GM04504 (cell line): Measurements from ENCODE around the gene CHRND.

Source experiments
- DNase-seq: peaks from one replicate; pipeline ENCODE4 v3.0.0-alpha.2; 2012; ENCODE audit warnings: low read depth

Gene CHRND

GRCh38 chr2:232488097-232488711 lies 37.8 kb upstream of the CHRND start:
- DNase-seq, result no peak

DNA sequence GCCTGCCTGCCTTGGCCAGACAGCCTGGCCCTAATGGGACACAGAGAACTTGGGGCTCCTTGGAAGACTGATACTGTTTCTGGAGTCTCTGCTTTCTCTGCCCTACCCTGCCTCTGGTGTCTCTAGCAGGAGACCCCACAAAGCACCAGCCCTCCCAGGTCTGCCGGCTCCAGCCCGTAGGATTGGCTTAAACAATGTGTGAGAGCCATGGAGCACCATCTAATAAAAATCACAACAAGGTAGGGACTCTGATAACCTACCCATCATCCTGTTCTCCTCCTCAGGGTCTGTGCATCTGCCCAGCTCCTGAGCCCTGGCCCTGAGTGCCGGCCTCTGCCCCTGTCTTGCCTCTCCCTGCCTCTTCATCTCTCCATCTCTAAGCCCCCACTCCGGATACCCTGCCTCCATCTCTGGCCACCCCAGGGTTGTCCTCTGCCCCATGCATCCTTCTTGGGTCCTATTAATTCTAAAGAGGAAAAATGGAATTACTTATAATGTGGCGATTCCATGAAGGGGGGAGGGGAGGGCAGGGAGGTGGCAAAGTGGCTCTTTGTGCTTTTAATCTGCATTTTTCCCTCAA lies 37.1 kb upstream of the CHRND start:
- DNase-seq, result no peak

GRCh38 chr2:232489516-232490220 lies 36.3 kb upstream of the CHRND start:
- DNase-seq, result no peak

DNA sequence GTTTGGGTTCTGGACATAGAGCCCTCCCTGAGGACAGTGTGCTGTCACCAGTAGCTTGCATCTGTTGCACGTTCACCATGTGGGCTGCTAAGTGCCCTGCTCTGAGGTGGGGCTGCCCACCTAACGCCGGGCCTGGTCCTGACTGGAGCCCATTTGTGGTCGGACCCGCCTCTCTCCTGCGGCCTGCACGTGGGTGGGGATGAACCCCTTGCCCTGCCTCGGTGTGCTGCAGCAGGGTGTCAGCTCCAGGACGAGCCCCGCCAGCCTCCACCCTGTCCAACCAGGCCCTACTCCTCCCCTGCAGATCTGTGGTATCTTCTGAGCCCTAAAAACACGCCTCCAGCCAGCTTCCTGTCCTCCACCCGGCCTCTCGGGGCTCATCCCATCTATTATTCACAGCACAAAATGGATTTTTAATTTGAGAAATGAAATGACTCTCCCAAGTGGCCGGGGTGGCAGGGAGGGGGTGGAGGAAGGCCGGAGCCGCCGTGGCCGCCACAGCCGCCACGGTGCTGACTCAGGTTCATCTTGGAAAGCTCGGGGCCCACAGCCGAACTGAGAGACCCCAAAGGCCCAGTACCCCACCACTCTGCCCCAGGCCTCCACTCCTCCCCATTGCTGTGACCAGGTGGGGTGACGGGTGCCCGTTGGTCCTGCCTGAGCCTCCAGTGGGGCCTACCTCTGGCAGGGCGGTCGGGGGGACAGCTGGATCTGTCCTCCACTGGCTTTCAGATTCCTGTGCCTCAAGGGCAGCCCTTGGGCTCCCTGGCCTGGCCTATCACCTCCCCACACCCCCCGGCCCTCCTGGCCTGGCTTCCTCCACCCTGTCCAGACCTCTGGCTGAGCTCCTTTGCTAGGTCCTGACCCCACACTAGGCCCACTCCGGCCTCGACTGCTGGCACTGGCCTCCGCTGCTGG lies 35.5 kb upstream of the CHRND start:
- DNase-seq, result no peak

- DNase-seq, result no peak
Observed at GRCh38 chr2:232491139-232491780, 34.7 kb upstream of the CHRND start.

- DNase-seq, result no peak
Observed at GRCh38 chr2:232492236-232492848, 33.6 kb upstream of the CHRND start.

DNA sequence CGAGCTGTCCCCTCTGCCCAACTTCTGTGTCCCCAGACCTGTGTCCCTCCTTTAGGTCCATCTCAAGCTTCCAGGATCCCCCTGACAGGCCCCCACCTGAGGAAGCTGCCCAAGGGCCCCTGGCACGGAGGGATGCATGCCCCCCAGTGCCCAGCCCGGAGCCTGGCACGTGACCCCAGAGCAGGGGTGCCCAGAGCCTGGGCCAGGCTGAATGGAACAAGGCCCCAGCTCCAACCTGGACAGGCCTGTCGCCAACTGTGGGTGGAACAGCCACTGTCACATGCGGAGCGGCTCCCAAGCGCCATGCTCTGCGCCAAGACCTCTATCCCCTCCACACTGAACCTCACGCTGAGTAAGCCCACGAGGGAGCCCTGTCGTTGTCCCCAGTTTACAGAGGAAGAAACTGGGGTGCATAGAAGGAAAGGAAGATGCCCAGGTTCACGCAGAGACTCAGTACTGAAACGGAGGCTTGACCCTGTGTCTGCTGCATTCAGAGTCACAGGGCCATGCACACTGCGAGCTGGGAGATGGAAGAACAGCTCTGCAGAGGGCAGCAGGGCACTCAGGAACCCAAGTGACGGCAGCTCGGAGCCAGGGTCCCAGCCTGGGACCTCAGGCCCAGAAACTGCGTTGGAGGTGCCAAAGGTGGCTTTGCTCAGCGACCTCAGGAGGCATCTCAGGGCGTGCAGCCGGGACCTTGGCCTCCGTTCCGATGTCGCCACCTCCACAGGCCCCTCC lies 32.8 kb upstream of the CHRND start:
- DNase-seq, result no peak

DNA sequence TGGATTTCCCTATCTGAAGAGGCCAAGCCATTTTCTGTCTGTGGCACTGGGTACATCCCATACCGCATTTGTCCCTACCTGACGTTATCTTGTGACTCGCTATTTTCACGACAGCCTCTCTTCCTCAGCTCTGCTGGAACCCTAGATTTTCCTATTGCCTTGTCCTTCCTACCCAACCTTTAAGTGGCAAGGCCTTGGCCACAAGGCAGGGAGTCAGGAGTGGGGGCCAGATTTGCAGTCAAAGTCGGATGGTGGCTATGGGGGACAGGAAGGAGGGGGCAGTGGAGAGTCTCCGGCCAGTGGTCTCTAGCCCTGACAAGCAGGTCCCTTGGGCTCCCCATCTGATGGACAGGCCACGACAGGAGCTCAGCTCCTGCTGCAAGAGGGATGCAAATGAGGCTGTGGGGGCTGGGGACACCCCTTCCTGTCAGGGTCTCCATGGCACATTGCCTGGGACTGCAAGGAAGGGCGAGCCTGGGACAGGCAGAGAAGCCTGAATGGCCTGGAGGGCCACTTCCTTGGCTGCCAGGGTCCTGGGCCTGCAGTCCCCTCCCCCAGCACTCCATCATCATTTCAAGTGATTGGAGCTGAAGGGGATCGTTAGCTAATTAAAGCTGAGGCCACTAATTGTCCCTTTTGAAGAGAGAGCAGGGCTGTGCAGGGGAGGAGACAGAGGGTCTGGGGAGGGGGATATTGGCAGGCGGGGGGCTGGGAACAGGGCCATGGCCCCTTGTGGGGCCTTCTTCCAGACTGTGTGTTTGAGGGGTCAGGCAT lies 32.1 kb upstream of the CHRND start:
- DNase-seq, result no peak

DNA sequence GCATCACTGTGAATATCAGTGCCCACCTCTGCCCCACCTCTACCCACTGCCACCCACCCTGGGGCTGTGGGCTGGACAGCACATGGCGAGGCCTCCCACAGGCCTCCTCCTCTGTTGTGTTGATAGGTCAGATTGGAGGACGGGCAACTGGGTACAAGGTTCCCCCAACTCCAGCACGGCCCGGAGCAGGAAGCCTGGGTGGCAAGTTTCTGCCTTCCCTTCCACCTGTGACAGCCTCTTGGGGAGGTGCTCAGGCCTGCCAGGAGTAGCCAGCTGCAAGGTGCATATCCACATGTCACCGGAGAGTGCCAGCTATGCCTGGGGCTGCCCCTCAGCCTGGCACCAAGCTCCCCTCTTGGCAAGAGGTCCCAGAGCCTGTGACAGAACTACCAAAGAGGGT lies 31.4 kb upstream of the CHRND start:
- DNase-seq, result no peak

GRCh38 chr2:232495292-232495691 lies 30.7 kb upstream of the CHRND start:
- no peak for DNase-seq

DNA sequence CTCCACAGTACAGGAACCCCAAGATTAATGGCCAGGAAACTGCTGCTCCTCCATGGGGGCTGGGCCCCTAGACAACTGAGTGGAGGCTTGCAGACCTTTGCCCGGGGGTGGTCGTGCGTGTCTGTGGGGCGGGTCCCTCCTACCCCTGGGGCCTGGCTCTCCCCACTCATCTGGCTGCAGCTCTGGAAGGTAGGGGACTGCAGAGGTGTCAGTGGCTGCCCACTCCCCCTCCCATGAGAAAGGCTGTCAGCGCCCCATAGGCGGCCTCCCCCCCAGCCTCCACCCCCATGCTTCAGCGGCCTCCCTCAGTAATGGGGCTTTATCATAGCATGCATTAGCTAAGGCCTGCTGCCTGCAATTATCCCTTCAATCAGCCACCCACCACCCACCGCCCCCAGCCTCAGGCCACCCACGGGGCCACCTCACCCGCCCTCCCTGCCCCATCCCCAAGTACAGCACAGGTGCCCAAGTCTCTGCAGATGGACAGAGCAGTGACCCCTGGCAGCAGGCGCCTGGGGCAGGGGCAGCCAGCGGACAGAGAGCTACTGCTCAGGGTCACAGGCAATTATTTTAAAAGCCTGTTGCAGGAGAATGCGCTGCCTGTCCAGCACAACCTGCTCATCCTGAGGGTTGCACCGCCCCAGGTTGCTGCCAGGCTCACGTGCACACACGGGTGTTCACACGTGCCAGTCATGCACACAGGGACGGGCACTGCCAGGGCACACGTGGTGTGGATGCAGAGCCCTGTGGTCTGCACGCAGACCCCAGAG lies 29.3 kb upstream of the CHRND start:
- no peak for DNase-seq

GRCh38 chr2:232497348-232497747 lies 28.6 kb upstream of the CHRND start:
- DNase-seq, result no peak

DNA sequence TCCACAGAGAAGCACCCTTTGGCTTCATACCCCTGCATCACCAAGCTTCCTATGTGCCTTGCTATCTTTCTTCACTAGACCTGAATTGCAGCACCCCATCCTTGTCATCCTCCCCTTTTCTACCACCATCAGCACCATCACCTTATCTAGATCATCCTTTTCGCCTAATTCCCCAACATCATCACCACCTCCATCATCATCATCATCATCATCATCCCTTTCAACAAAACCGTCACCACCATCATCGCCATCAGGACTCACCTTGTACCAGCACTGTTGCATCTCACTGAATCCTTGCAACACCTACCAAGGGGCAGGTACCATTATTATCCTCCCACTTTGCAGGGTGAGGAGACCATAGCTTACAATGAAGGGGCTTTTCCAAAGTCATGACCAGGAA lies 27.5 kb upstream of the CHRND start:
- no peak for DNase-seq

DNA sequence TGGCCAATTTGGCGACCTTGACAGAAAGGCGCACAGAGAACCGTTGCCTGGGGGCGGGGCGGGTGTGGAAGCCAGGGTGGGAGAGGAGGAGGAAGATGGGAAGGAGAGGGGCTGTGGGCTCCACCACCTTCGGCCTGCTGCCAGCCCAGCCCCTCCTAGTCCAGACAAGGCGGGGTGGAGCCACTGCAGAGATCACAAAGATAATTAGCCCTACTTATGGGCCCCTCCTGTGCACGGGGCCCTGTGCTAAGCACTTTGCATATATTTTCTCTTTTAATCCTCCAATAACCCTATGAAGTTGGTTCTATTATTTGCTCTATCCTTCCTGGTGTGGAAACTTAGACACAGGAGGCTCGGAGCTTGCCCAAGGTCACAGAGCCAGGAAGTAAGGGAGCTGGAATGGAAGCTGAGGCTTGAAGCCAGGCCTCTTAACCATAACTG lies 24.6 kb upstream of the CHRND start:
- no peak for DNase-seq

- DNase-seq, result no peak
Observed at GRCh38 chr2:232501794-232502390, 24.1 kb upstream of the CHRND start.

DNA sequence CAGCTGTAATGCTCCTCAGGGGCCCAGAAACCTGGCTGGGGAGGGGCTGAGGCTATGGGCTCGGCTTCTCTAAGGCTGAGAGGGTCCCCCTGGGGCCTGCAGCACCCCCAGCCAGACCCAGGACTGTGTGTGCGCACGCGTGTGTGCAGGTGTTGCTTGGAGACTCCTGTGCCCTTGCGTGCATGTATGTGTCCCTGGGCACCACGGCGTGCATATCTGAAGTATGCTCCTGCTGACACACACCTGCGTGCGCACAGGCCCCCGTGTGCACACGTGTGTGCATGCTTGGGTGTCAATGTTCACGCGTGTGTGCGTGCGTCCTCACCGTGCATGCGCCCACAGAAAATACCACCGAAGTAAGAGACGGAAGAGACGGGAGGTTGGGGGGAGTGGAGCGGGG lies 23.4 kb upstream of the CHRND start:
- no peak for DNase-seq

- no peak for DNase-seq
Observed at GRCh38 chr2:232502911-232503808, 22.8 kb upstream of the CHRND start.

GRCh38 chr2:232503809-232504323 lies 22.1 kb upstream of the CHRND start:
- no peak for DNase-seq
